IMR-90 (cell line): ENCODE results near the gene NUAK1. TPM values are rescaled to one million over a fixed set of nuclear protein-coding genes. Genes with fewer than 3 reads are reported as not detected.

Source experiments
- ATAC-seq: fragments of 200-7000 bp; cut with Tn5 transposase; 2 replicates; pipeline ENCODE4 v1.9.1; 2020; ENCODE audit warnings: low read depth, mild to moderate bottlenecking, moderate library complexity
- BruUV-seq: library from RNA; stranded (reverse); fragments of 400-500 nt; replicated peaks from 2 replicates; lab custom pipeline; 2021; lab: Mats Ljungman, UMichigan
- CTCF ChIA-PET: fragments of 300-600 bp; formaldehyde crosslinking; extraction: SDS; loops from one replicate; lab custom pipeline; 2021; ENCODE audit warnings: antibody characterized with exemption; lab: Yijun Ruan, JAX
- POLR2A ChIA-PET: fragments of 300-600 bp; sonication (Branson Sonifier 250); formaldehyde crosslinking; loops from one replicate; lab custom pipeline; 2022; ENCODE audit warnings: antibody characterized with exemption; ENCODE audit not compliant: unreplicated experiment; lab: Charles Lee
- DNase-seq: peaks from one replicate; pipeline ENCODE4 v3.0.0; 2013
- H2AFZ ChIP-seq: replicated peaks from 2 replicates; pipeline ENCODE3; 2013; ENCODE audit warnings: low read length, mild to moderate bottlenecking; ENCODE audit not compliant: poor library complexity
- H2AK5ac ChIP-seq: 2 replicates; pipeline ENCODE4 v1.6.1; 2013; ENCODE audit warnings: low read depth, low read length, inconsistent platforms
- H2AK9ac ChIP-seq: replicated peaks from 2 replicates; pipeline ENCODE3; 2013; ENCODE audit warnings: mild to moderate bottlenecking, low read depth, low read length, moderate library complexity; ENCODE audit not compliant: poor library complexity
- H2BK120ac ChIP-seq: 2 replicates; pipeline ENCODE4 v1.6.1; 2013; ENCODE audit warnings: low read depth, low read length, inconsistent platforms
- H2BK15ac ChIP-seq: 3 replicates; pipeline ENCODE4 v1.6.1; 2013; ENCODE audit warnings: low read depth, low read length, inconsistent platforms
- H2BK20ac ChIP-seq: 2 replicates; pipeline ENCODE4 v1.6.1; 2013; ENCODE audit warnings: low read depth, mild to moderate bottlenecking, inconsistent platforms, low read length, moderate library complexity
- H2BK5ac ChIP-seq: 2 replicates; pipeline ENCODE4 v1.6.1; 2013; ENCODE audit warnings: mild to moderate bottlenecking, low read depth, low read length, inconsistent platforms; ENCODE audit not compliant: poor library complexity, severe bottlenecking
- H3K14ac ChIP-seq: replicated peaks from 2 replicates; pipeline ENCODE4 v1.6.1; 2013; ENCODE audit warnings: low read depth, low read length, inconsistent platforms
- H3K18ac ChIP-seq: 2 replicates; pipeline ENCODE4 v1.6.1; 2013; ENCODE audit warnings: low read depth, low read length, control low read depth
- H3K23ac ChIP-seq: 2 replicates; pipeline ENCODE4 v1.6.1; 2013; ENCODE audit warnings: low read depth, low read length, inconsistent platforms
- H3K27ac ChIP-seq: 2 replicates; pipeline ENCODE4 v1.5.1; 2013; ENCODE audit warnings: mild to moderate bottlenecking, control low read depth, low read length; ENCODE audit not compliant: insufficient read depth
- H3K27me3 ChIP-seq: 2 replicates; pipeline ENCODE4 v1.6.1; 2013; ENCODE audit warnings: low read length; ENCODE audit not compliant: control insufficient read depth, insufficient read depth
- H3K36me3 ChIP-seq: 2 replicates; pipeline ENCODE4 v1.6.1; 2013; ENCODE audit warnings: low read length, mixed read lengths; ENCODE audit not compliant: control insufficient read depth, insufficient read depth
- H3K4ac ChIP-seq: 2 replicates; pipeline ENCODE4 v1.6.1; 2013; ENCODE audit warnings: low read depth, low read length, inconsistent platforms
- H3K4me1 ChIP-seq: 2 replicates; pipeline ENCODE4 v1.6.1; 2013; ENCODE audit warnings: low read length, mixed read lengths; ENCODE audit not compliant: control insufficient read depth, insufficient read depth
- H3K4me2 ChIP-seq: 2 replicates; pipeline ENCODE4 v1.6.1; 2013; ENCODE audit warnings: low read depth, mild to moderate bottlenecking, control low read depth, low read length, moderate library complexity
- H3K4me3 ChIP-seq: 2 replicates; pipeline ENCODE4 v1.5.1; 2013; ENCODE audit warnings: low read depth, mild to moderate bottlenecking, control low read depth, low read length, moderate library complexity; ENCODE audit not compliant: insufficient read depth
- H3K56ac ChIP-seq: 2 replicates; pipeline ENCODE4 v1.6.1; 2013; ENCODE audit warnings: low read length, inconsistent platforms; ENCODE audit not compliant: insufficient read depth; ENCODE audit errors: extremely low read depth
- H3K79me1 ChIP-seq, 2 experiments: 2 replicates each; pipeline ENCODE4 v1.6.1; 2013; ENCODE audit warnings: low read length in 2 of 2, inconsistent platforms in 1 of 2, low read depth in 1 of 2
- H3K9ac ChIP-seq: 2 replicates; pipeline ENCODE4 v1.6.1; 2013; ENCODE audit warnings: low read depth, low read length, control low read depth
- H3K9me1 ChIP-seq: 2 replicates; pipeline ENCODE4 v1.6.1; 2013; ENCODE audit warnings: low read length, inconsistent platforms; ENCODE audit not compliant: insufficient read depth
- H3K9me3 ChIP-seq: 2 replicates; pipeline ENCODE4 v1.6.1; 2013; ENCODE audit warnings: low read length; ENCODE audit not compliant: control insufficient read depth, insufficient read depth
- H4K20me1 ChIP-seq: 2 replicates; pipeline ENCODE4 v1.6.1; 2013; ENCODE audit warnings: low read length, inconsistent platforms; ENCODE audit not compliant: insufficient read depth
- H4K5ac ChIP-seq: 2 replicates; pipeline ENCODE4 v1.6.1; 2013; ENCODE audit warnings: mild to moderate bottlenecking, low read depth, low read length, control low read depth
- H4K8ac ChIP-seq, 2 experiments: 2 replicates each; pipeline ENCODE4 v1.6.1; 2013; ENCODE audit warnings: low read depth in 2 of 2, low read length in 2 of 2, control low read depth in 1 of 2, inconsistent platforms in 1 of 2
- H4K91ac ChIP-seq: 2 replicates; pipeline ENCODE4 v1.6.1; 2013; ENCODE audit warnings: low read depth, low read length, inconsistent platforms; ENCODE audit not compliant: insufficient read depth
- BHLHE40 ChIP-seq: fragments of 150-350 bp; IDR thresholded peaks from 2 replicates; pipeline ENCODE4 v1.6.1; 2016; ENCODE audit warnings: mild to moderate bottlenecking, low read depth, low read length
- CEBPB ChIP-seq: IDR thresholded peaks from 2 replicates; pipeline ENCODE4 v1.6.1; 2012; ENCODE audit warnings: low read depth, low read length, improper control_type of control experiment
- CHD1 ChIP-seq: IDR thresholded peaks from 2 replicates; pipeline ENCODE4 v1.6.1; 2012; ENCODE audit warnings: low read depth, low read length, improper control_type of control experiment
- CTCF ChIP-seq: conservative IDR thresholded peaks from 2 replicates; pipeline ENCODE4 v1.5.1; 2012; ENCODE audit warnings: mild to moderate bottlenecking, low read depth, low read length, improper control_type of control experiment
- ELK1 ChIP-seq: fragments of 150-350 bp; IDR thresholded peaks from 2 replicates; pipeline ENCODE4 v1.6.1; 2016; ENCODE audit warnings: low read depth, mild to moderate bottlenecking, low read length, moderate library complexity, borderline replicate concordance
- FOS ChIP-seq: fragments of 150-350 bp; IDR thresholded peaks from 2 replicates; pipeline ENCODE4 v1.6.1; 2016; ENCODE audit warnings: low read depth, low read length
- MAFK ChIP-seq: IDR thresholded peaks from 2 replicates; pipeline ENCODE4 v1.6.1; 2012; ENCODE audit warnings: low read depth, low read length, improper control_type of control experiment
- MAZ ChIP-seq: IDR thresholded peaks from 2 replicates; pipeline ENCODE4 v1.6.1; 2012; ENCODE audit warnings: low read depth, mild to moderate bottlenecking, low read length, improper control_type of control experiment, moderate library complexity, borderline replicate concordance
- MXI1 ChIP-seq: IDR thresholded peaks from 2 replicates; pipeline ENCODE4 v1.6.1; 2012; ENCODE audit warnings: low read depth, mild to moderate bottlenecking, low read length, moderate library complexity, borderline replicate concordance
- NFE2L2 ChIP-seq: fragments of 150-350 bp; IDR thresholded peaks from 2 replicates; pipeline ENCODE4 v1.6.1; 2016; ENCODE audit warnings: low read depth, mild to moderate bottlenecking, low read length
- POLR2A ChIP-seq: IDR thresholded peaks from 2 replicates; pipeline ENCODE4 v1.6.1; 2012; ENCODE audit warnings: mild to moderate bottlenecking, low read depth, low read length
- RAD21 ChIP-seq: IDR thresholded peaks from 2 replicates; pipeline ENCODE4 v1.6.1; 2012; ENCODE audit warnings: low read length, improper control_type of control experiment
- RCOR1 ChIP-seq: IDR thresholded peaks from 2 replicates; pipeline ENCODE4 v1.6.1; 2012; ENCODE audit warnings: mild to moderate bottlenecking, low read length, improper control_type of control experiment; ENCODE audit not compliant: insufficient replicate concordance
- RFX5 ChIP-seq: IDR thresholded peaks from 2 replicates; pipeline ENCODE4 v1.8.0; 2012; ENCODE audit warnings: low read depth, mild to moderate bottlenecking, low read length, moderate library complexity
- SMC3 ChIP-seq: fragments of 150-350 bp; IDR thresholded peaks from 2 replicates; pipeline ENCODE4 v1.6.1; 2016; ENCODE audit warnings: low read depth, mild to moderate bottlenecking, antibody characterized with exemption, low read length, moderate library complexity
- USF2 ChIP-seq: fragments of 150-350 bp; IDR thresholded peaks from 2 replicates; pipeline ENCODE4 v1.6.1; 2017; ENCODE audit warnings: mild to moderate bottlenecking, antibody characterized with exemption, low read length, low read depth
- WGBS, 2 experiments: methylation state at CpG; one replicate each; pipeline versions ENCODE4 v1.1.5 to v1.1.7; 2013; ENCODE audit warnings: missing lambda C conversion rate in 2 of 2; ENCODE audit not compliant: insufficient read length in 1 of 2; ENCODE audit errors: extremely low coverage in 2 of 2; 5-methylcytosine and 5-hydroxymethylcytosine counted together
- dilution Hi-C: fragments of 300-500 bp; cut with HindIII; formaldehyde crosslinking; loops from one replicate; pipeline ENCODE4 v1.14.3; 2018; ENCODE audit warnings: low sequenced_read_pairs; ENCODE audit not compliant: unreplicated experiment
- in situ Hi-C: fragments of 300-500 bp; cut with MboI; formaldehyde crosslinking; loops from 3 replicates; pipeline ENCODE4 v1.14.3; 2019; ENCODE audit warnings: low sequenced_read_pairs, inconsistent platforms, mixed read lengths
- intact Hi-C: fragments of 100-400 bp; cut with micrococcal nuclease; formaldehyde crosslinking; loops from 2 replicates; pipeline ENCODE4 v1.10.0; 2022
- polyA plus RNA-seq, 3 experiments: library from polyadenylated mRNA; depleted of rRNA; stranded (reverse); fragments of >200 nt; gene quantifications; 2 replicates each; pipeline ENCODE4 v1.2.3, GENCODE V29; 2012; ENCODE audit warnings: low replicate concordance in 1 of 3
- total RNA-seq: library from RNA; depleted of rRNA; stranded (reverse); fragments of >200 nt; gene quantifications from 2 replicates; pipeline ENCODE4 v1.2.3, GENCODE V29; 2012

Gene NUAK1
- total and polyA plus RNA-seq, 2 of the 4 experiments (the other 2 are of a cell fraction) = 4.8 to 8.8 TPM

DNA sequence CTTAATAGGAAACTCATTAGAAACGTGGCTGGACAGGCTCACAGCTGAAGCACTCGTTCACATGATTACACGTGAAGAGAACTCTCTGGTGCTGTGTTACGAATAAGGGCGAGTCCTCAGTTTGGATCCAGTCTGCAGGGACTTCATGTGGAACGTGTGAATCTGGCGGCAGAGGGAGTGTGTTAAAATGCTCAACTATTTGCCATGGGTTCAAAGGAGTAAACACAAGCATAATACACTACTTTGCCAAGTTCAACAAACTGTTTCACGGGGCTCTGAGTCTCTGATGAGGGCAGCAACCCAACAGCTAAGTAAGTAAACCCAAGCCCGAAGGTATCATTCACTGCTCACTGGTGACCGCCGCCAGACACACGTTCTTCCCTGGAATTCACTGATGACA lies 42.4 kb downstream of the NUAK1 start:
- no peak overlapping the region for H2BK15ac ChIP-seq
- no peak overlapping the region for H3K4me3 ChIP-seq
- DNase-seq (no peak), ATAC-seq (no peak)
- intact Hi-C loops = no loop called here
- no peak overlapping the region for H2AK5ac ChIP-seq
- no peaks in the 10 kb centered on the region for H3K27me3 ChIP-seq
- peaks cover 3% of the 10 kb centered on the region for H3K4me1 ChIP-seq
- no peak overlapping the region for H3K18ac ChIP-seq
- BruUV-seq = no TSS peak
- 59% methylated on average over 10 of the region's 12 CpGs; no CpG with 5 or more reads in 1 of the 2 experiments for WGBS, 2 experiments
- H3K79me1 ChIP-seq = peaks cover 4 to 31% of the 10 kb centered on the region in 2 experiments; a peak in 3 of 4 replicates
- POLR2A ChIA-PET = no interaction called here
- CTCF ChIA-PET = no interaction called here
- dilution Hi-C loops = no loop called here
- H3K14ac ChIP-seq = no peak overlapping the region
- in situ Hi-C loops = no loop called here
- no peak overlapping the region for H3K27ac ChIP-seq
- H3K9ac ChIP-seq = no peak overlapping the region
- no peak overlapping the region for H3K56ac ChIP-seq
- no peaks in the 10 kb centered on the region; the same call in 1 of the 2 replicates for H4K20me1 ChIP-seq
- H3K23ac ChIP-seq = no peak overlapping the region
- H3K4ac ChIP-seq = no peak overlapping the region
- no peak overlapping the region for H2BK20ac ChIP-seq
- TF ChIP-seq CHD1 = no peak
- TF ChIP-seq RAD21 = no peak
- no peak for TF ChIP-seq USF2
- TF ChIP-seq SMC3 = no peak
- no peak for TF ChIP-seq NFE2L2
- no peak for TF ChIP-seq POLR2A
- no peak for TF ChIP-seq MAZ
- no peak for TF ChIP-seq CTCF
- TF ChIP-seq BHLHE40 = no peak
- no peak for TF ChIP-seq MAFK
- no peak for TF ChIP-seq RFX5
- TF ChIP-seq RCOR1 = no peak
- no peak for TF ChIP-seq CEBPB
- TF ChIP-seq MXI1 = no peak
- no peak for TF ChIP-seq FOS
- no peak for TF ChIP-seq ELK1
- H2AK9ac ChIP-seq = no peak overlapping the region
- H4K8ac ChIP-seq = no peak overlapping the region
- H3K9me3 ChIP-seq = no peaks in the 10 kb centered on the region
- H2BK5ac ChIP-seq = no peak overlapping the region
- peaks cover 12% of the 10 kb centered on the region for H3K9me1 ChIP-seq
- H2AFZ ChIP-seq = no peak overlapping the region
- H3K4me2 ChIP-seq = no peak overlapping the region
- H3K36me3 ChIP-seq = peaks cover 12% of the 10 kb centered on the region
- H4K5ac ChIP-seq = no peak overlapping the region; the same call in 1 of the 2 replicates
- H4K91ac ChIP-seq = no peak overlapping the region
- no peak overlapping the region for H2BK120ac ChIP-seq
